ENCODE results near the gene ZBTB21. TPM values are rescaled to one million over a fixed set of nuclear protein-coding genes. Genes with fewer than 3 reads are reported as not detected.

Gene ZBTB21
- total and polyA plus RNA-seq, 2 experiments from 2014 or later, result 10.7 TPM

- WGBS, 2 experiments (ENCODE audit: low coverage in 1 of 2, low lambda C conversion rate in 2 of 2, missing lambda C conversion rate in 2 of 2), result 81 to 90% methylated on average over 14 to 16 of the region's 16 CpGs
- TF ChIP-seq EZH2 (IDR thresholded peaks at IDR 0.05; ENCODE audit: insufficient read depth, poor library complexity, severe bottlenecking) (no peak), EZH2phosphoT487 (IDR thresholded peaks at IDR 0.05; ENCODE audit: insufficient read depth, low read depth) (no peak)
- DNase-seq, result peak; percentile 12
- H3K79me2 ChIP-seq (ENCODE audit: insufficient read depth), result no peaks in the 10 kb centered on the region
- no peaks in the 10 kb centered on the region for H3K36me3 ChIP-seq (ENCODE audit: low read depth)
- H3K9me2 ChIP-seq (ENCODE audit: insufficient read depth), result no peaks in the 10 kb centered on the region
- H3K4me1 ChIP-seq (ENCODE audit: insufficient read depth), result peaks cover 22% of the 10 kb centered on the region
- no peak overlapping the region for H3K9ac ChIP-seq
- no peak overlapping the region for H3K27ac ChIP-seq
- in situ Hi-C loops (cut with MboI), result no loop called here
- H3K4me3 ChIP-seq, result no peak overlapping the region
- H3K9me3 ChIP-seq (ENCODE audit: low read depth), result no peaks in the 10 kb centered on the region
- no peak overlapping the region for H3K4me2 ChIP-seq (ENCODE audit: unreplicated experiment)
- no peak overlapping the region for H2AFZ ChIP-seq
- H3K27me3 ChIP-seq (replicated peaks; ENCODE audit: insufficient read depth), result no peaks in the 10 kb centered on the region
- H4K20me1 ChIP-seq (ENCODE audit: insufficient read depth), result no peaks in the 10 kb centered on the region
- peaks cover 35% of the 10 kb centered on the region for H3F3A ChIP-seq (ENCODE audit: insufficient read depth)
Measured at GRCh38 chr21:41958886-41959563, 51.1 kb downstream of the ZBTB21 start.

- H3K36me3 ChIP-seq (ENCODE audit: low read depth), result no peaks in the 10 kb centered on the region
- H3K79me2 ChIP-seq (ENCODE audit: insufficient read depth), result peaks cover under 1% of the 10 kb centered on the region; the same call in 1 of the 2 replicates
- H3K27ac ChIP-seq, result peak overlapping the region; percentile 82
- in situ Hi-C loops (cut with MboI), result no loop called here
- peak; percentile 81 for DNase-seq
- WGBS, 2 experiments (ENCODE audit: low coverage in 1 of 2, low lambda C conversion rate in 2 of 2, missing lambda C conversion rate in 2 of 2), result 38 to 42% methylated on average over 24 of the region's 24 CpGs
- H3F3A ChIP-seq (ENCODE audit: insufficient read depth), result peaks cover 35% of the 10 kb centered on the region
- H3K9me2 ChIP-seq (ENCODE audit: insufficient read depth), result no peaks in the 10 kb centered on the region
- peaks cover 22% of the 10 kb centered on the region for H3K4me1 ChIP-seq (ENCODE audit: insufficient read depth)
- peak overlapping the region; percentile 48 for H3K4me2 ChIP-seq (ENCODE audit: unreplicated experiment)
- no peaks in the 10 kb centered on the region for H3K9me3 ChIP-seq (ENCODE audit: low read depth)
- H4K20me1 ChIP-seq (ENCODE audit: insufficient read depth), result no peaks in the 10 kb centered on the region
- TF ChIP-seq EZH2 (IDR thresholded peaks at IDR 0.05; ENCODE audit: insufficient read depth, poor library complexity, severe bottlenecking) (no peak), EZH2phosphoT487 (IDR thresholded peaks at IDR 0.05; ENCODE audit: insufficient read depth, low read depth) (no peak)
- H3K4me3 ChIP-seq, result no peak overlapping the region
- H3K9ac ChIP-seq, result peak overlapping the region; percentile 48
- no peaks in the 10 kb centered on the region for H3K27me3 ChIP-seq (replicated peaks; ENCODE audit: insufficient read depth)
- H2AFZ ChIP-seq, result no peak overlapping the region; the same call in 1 of the 2 replicates
Measured at GRCh38 chr21:41957991-41958766, 52.0 kb downstream of the ZBTB21 start.

GRCh38 chr21:41956926-41957729 is 53.0 kb downstream of the ZBTB21 start:
- Histone ChIP-seq H3K36me3 (ENCODE audit: low read depth) (no peaks in the 10 kb centered on the region), H3K27ac (peak overlapping the region; percentile 82), H3F3A (ENCODE audit: insufficient read depth) (peaks cover 35% of the 10 kb centered on the region), H3K9ac (peak overlapping the region; percentile 48), H3K4me3 (no peak overlapping the region), H3K9me2 (ENCODE audit: insufficient read depth) (no peaks in the 10 kb centered on the region), H3K79me2 (ENCODE audit: insufficient read depth) (peaks cover 11% of the 10 kb centered on the region), H4K20me1 (ENCODE audit: insufficient read depth) (no peaks in the 10 kb centered on the region), H3K9me3 (ENCODE audit: low read depth) (no peaks in the 10 kb centered on the region), H2AFZ (peak overlapping the region; percentile 51), H3K27me3 (replicated peaks; ENCODE audit: insufficient read depth) (no peaks in the 10 kb centered on the region), H3K4me2 (ENCODE audit: unreplicated experiment) (peak overlapping the region; percentile 48), H3K4me1 (ENCODE audit: insufficient read depth) (peaks cover 31% of the 10 kb centered on the region)
- WGBS, 2 experiments (ENCODE audit: low coverage in 1 of 2, low lambda C conversion rate in 2 of 2, missing lambda C conversion rate in 2 of 2), result 63 to 66% methylated on average over 9 of the region's 9 CpGs
- no peak for TF ChIP-seq EZH2 (IDR thresholded peaks at IDR 0.05; ENCODE audit: insufficient read depth, poor library complexity, severe bottlenecking)
- DNase-seq, result peak; percentile 90
- in situ Hi-C loops (cut with MboI), result no loop called here

- no peaks in the 10 kb centered on the region for H3K9me2 ChIP-seq (ENCODE audit: insufficient read depth)
- no peak overlapping the region for H2AFZ ChIP-seq
- no peak for DNase-seq
- no peak overlapping the region for H3K4me3 ChIP-seq
- H3K36me3 ChIP-seq (ENCODE audit: low read depth), result no peaks in the 10 kb centered on the region
- H4K20me1 ChIP-seq (ENCODE audit: insufficient read depth), result no peaks in the 10 kb centered on the region
- peaks cover 35% of the 10 kb centered on the region for H3F3A ChIP-seq (ENCODE audit: insufficient read depth)
- no peak overlapping the region for H3K9ac ChIP-seq
- TF ChIP-seq EZH2phosphoT487 (IDR thresholded peaks at IDR 0.05; ENCODE audit: insufficient read depth, low read depth) (no peak), EZH2 (IDR thresholded peaks at IDR 0.05; ENCODE audit: insufficient read depth, poor library complexity, severe bottlenecking) (no peak)
- H3K27ac ChIP-seq, result no peak overlapping the region
- no peaks in the 10 kb centered on the region for H3K27me3 ChIP-seq (replicated peaks; ENCODE audit: insufficient read depth)
- WGBS, 2 experiments (ENCODE audit: low coverage in 1 of 2, low lambda C conversion rate in 2 of 2, missing lambda C conversion rate in 2 of 2), result 96 to 97% methylated on average over 10 of the region's 10 CpGs
- peaks cover 38% of the 10 kb centered on the region for H3K4me1 ChIP-seq (ENCODE audit: insufficient read depth)
- peaks cover 27% of the 10 kb centered on the region for H3K79me2 ChIP-seq (ENCODE audit: insufficient read depth)
- no peak overlapping the region for H3K4me2 ChIP-seq (ENCODE audit: unreplicated experiment)
- in situ Hi-C loops (cut with MboI), result no loop called here
- no peaks in the 10 kb centered on the region for H3K9me3 ChIP-seq (ENCODE audit: low read depth)
Measured at GRCh38 chr21:41955516-41955915, 54.6 kb downstream of the ZBTB21 start.

Measured in GM23248 (cell line).